GM21825 (cell line): ENCODE results near the gene PRPS2.

ENCODE experiments used
- ATAC-seq: cut with Tn5 transposase; IDR thresholded peaks from one replicate; pipeline ENCODE4 v1.9.1; 2021; ENCODE audit warnings: mild to moderate bottlenecking, moderate library complexity; ENCODE audit not compliant: unreplicated experiment

PRPS2 gene

DNA sequence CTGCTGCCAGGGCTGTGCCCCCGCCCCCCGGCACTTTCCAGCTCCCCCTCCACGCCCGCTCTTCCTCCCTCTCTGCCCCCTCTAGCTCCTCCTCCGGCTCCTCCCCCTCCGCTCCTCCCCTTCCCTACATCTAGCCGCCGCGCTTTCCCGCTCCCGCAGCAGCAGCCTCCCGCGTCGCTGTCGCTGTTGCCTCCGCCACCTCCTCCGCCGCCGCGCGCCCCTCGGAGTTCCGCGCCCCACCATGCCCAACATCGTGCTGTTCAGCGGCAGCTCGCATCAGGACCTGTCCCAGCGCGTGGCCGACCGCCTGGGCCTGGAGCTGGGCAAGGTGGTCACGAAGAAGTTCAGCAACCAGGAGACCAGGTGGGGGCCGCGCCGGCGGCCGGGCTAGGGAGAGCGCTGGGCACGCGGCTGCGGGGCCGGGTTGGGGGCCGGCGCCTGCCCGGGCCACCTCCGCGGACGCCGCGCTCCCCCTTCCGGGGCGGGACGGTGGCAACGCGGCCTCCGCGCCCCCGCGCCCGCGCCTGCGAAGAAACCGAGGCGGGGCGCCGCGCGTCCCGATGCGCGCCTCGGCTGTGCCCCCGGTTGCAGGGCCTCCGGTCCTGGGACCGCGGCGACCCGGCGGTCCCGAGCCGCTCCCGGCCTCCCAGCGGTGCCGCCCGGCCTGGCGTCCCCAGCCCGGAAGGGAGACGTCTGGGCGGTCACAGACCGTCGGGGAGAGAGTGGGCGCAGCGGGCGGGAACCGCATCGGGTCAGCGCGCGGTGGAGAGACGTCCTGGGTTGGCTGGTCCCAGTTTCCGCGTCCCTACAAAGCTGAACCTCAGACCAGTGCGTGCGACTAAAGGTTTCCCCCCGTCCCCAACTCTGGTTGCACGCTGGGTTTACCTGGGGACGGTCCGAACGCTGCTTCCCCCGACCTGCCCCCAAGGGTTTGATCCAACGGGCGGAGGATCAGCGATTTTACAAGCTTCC, at the start of gene PRPS2:
PRPS2 (plus strand) TSS at position 156 of the 972 bp plus-strand sequence; CDS start at position 242, 86 bp downstream.
- ATAC-seq, result peak; percentile 74

DNA sequence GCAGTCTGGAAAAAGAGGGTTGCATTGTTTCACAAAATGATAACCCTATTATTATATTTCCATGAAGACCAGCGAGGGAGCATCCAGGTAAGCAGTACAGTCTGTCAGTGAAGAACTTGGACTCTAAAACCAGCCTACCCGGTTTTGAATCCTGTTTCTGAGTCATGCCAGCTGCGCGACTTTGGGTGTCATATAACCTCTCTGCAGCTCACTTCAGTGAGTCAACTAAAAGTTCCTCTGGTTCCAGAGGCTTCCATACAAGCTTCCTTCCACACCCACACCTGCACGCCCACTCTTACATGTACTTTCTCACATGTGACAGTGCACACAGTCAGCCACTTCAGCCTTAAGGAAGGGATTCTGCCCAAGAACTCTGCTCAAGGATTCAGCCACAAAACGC, 49.8 kb upstream of the PRPS2 start:
- no peak for ATAC-seq

DNA sequence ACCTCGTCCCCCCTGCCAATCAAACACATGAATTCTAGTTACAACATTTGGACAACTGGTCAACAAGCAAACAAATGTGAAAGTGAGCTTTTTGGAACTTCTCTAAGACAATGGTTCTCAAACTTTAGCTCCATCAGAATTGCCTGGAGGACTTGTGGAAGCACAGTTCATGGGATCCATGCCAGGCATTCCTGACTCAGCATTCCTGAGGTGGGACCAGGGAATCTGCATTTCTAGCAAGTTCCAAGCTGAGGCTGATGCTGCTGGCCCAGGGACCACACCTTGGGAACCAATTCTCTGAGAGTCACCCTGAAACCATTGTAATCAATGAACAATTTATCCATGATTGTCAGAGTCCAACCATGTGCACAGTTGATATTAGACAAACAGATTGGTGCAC, 43.8 kb upstream of the PRPS2 start:
- ATAC-seq, result no peak

DNA sequence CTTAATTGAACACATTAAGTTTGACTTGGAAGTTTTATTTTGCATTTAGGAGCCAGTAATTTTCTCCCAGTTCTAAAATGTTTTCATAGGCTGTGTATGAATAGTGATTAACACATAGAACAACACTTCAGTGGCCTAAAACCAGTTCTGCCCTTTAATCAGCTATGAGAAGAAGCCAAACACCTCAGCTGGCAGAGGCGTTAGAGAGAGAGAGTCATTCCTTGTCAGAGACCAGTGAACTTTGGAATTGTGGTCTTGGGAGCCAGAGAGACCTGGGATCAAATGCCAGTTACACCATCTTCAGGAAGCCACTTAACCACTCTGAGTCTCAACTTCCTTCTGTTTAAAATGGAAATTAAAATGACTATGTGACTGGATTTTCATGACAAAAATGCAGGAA, 39.3 kb upstream of the PRPS2 start:
- ATAC-seq, result no peak

DNA sequence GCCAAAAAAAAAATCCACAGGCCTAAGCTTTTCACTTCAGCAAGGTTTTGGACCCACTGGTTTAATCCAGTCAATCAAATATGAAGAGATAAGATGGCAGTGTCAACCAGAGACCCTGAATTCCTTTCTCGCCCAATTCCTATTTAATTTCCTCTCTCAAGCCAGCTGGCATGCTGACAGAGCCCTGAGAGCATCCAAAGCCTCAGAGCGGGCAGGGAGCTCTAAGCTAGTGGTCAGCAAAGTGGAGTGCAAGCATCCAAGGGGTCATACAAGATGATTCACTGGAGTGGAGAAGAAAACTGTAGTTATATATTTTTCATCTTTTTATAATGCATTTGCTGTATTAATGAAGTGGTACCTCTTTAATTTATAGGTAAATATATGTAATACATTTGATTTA, 37.8 kb upstream of the PRPS2 start:
- ATAC-seq, result no peak

DNA sequence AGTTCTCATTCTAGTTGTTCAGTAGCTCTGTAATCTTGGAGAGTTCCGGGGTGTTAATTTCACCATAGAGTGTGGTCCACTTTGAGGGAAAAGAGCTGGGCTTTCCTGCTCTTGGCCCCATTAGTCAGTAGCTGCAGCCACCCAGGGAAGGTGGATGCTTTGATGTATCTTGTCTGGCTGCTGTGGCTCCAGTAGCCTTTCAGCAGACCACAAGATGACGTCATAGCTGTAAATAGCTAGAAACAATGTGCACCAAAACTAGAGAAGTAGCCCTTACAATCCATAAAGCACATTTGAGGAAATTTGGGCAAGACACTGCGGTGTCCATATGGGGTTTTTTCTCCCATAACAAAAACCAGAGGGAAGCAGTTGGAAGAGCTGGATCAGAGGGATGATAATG, 32.9 kb upstream of the PRPS2 start:
- ATAC-seq, result no peak

DNA sequence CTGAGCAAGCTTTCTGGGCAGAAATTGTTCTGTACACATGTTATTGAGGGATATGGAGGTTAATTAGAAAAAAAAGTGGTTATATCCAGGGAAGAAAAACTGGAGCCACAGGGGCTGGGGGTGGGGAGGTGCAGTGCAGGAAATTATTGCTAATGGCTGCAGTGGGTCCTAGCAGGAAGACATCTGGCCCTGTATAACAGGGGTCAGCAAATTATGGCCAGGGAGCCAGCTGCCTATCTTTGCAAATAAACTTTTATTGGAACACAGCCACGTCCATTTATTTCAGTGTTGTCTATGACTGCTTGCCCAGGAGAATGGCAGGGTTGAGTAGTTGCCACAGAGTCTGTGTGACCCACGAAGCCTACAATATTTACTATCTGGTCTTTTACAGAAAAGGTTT, 23.4 kb upstream of the PRPS2 start:
- ATAC-seq, result no peak

DNA sequence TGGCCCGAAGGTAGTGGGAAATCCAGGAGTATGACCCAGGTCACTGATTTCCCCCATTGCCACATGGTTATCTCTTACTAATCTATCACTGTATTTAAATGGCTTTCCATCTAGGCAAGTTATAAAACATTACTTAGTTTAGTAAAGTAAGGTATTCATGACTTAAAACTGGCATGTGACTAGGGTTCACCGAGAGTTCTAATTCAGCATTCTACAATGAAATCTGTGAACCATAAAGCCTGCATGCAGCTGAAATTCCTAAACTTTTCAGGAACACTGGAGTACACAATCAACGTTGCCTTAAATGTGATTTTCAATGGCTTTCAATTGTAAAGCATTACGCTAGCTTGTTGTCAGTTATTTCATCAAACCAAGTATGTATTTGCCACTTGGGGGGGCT, 22.7 kb upstream of the PRPS2 start:
- no peak for ATAC-seq

DNA sequence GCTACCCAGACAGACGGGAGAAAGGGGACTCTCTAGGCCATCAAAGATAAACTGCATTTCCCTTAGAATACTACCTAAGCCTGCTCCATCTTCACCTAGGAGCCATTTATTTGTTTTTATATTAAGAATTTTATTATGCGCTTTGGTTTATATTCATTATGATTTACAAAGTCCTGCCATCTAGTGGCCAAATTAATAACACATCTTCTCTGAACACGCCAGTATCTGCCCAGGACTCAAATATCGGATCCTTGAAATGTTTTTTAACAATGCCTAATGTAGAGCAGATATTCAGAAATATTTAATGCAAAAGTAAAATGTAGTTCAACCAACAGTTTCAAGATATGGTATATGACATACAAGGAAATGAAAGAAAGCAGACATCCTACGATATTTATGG, 20.8 kb upstream of the PRPS2 start:
- no peak for ATAC-seq

DNA sequence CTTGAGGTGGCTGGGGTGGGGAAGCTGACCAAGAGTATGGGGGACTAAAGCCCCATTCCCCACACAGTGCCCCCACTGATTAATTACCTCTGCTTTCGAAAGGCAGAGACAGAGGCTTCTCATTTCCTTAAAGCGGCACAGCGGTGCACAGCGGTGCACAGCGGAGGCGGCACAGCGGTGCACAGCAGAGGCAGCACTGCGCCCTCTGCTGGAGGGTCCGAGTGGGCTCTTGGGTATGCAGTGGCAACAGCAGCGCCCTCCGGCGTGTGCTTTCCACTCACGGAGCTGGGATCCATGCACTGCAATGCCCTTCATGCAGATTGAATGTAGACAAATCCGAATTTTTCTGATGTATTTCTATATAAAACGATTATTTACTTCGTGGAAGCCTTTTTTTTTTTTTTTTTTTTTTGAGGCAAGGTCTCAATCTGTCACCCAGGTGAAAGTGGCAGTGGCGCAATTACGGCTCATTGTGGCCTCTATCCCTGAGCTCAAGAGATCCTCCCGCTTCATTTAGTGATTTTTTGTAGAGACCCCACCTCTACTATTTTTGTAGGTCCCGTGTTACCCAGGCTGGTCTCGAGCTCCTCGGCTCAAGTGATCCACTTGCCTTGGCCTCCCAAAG, 19.7 kb upstream of the PRPS2 start:
- peak; percentile 99 for ATAC-seq

DNA sequence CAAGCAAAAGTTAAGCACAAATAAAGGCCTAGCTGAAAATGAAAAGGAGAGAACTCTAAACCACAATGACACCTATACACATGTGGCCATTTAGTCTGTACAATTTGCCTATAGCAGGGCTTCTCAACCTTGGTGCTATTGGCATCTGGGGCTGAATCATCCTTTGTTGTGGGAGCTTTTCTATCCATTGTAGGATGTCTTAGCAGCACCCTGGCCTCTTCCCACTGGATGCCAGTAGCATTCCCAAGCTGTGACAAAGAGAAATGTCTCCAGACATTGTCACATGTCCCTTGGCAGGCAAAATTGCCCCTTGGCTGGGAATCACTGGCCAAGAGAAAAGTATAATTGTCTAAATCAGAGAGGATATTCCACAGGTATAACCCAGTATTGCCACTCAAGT, 13.5 kb upstream of the PRPS2 start:
- ATAC-seq, result no peak

DNA sequence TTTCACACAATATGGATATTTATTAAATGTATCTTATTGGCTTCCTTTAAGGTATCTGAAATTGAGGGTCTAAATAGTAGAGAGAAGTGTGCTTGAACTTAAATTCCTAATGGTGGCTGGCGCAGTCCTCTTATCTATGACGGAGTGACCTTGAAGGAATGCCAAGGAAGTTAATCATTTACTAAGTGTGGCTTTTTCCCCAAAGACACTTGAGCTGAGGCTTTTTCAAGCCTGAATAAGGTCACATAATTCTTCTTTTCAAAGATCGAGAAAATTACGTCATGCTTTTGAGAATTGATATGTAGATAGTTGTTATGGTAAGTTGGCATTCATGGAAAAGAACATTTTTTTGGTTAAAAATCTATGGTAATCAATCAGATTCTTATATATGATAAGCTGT, 11.7 kb upstream of the PRPS2 start:
- no peak for ATAC-seq

DNA sequence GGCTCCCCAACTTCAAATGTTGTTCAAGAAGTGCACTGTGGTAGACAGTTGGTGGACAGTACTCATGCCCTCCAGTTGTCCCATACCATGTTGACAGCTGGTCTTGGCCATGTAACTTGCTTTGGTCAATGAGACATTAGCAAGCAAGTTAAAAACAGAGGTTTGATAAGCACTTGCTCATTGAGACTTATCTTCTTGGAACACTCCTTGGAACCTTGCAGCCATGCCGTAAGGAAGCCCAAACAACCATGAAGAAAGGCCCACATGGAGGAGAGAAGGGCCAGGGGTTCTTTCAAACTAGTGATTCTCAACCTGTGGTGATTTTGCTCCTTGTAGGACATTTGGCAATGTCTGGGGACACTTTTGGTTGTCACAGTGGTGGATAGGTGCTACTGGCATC, 2.6 kb upstream of the PRPS2 start:
- ATAC-seq, result no peak

DNA sequence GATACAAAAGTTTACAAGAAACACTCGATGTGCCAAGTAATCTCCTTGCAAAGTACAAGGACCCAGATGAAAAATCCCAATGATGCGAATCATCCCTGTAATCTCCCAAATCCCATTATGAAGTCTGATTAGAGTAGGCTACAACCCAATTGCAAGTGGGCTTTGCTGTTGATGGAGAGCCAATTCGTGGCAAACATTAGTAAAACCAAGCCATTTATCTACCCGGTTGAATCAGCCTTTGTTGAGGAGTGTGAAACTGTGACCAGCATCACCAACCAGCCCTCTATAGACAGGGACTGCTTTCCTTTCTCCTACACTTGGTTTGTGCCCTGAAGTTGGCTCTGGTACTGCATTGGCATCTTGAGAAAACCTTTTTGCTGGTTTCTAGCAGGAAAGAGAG, 1.2 kb upstream of the PRPS2 start:
- no peak for ATAC-seq

DNA sequence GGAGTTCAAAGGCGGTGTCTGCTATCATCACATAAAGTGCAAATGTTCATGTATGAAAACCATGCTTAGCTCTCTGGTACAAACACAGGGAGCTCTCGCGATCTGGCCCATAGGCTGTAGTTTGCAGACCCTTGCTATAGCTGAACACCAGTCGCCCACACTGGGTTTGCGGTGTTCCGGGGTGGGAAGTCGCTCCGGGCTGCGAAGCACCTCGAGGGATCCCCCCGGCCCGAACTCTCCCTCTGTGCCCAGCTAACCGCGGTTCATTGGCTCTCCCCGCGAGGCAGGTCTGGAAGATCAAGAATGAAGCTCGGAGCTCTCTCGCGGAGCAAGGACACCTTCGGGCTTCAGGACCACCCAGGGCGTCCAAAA, 341 bp upstream of the PRPS2 start:
- peak; percentile 11 for ATAC-seq

DNA sequence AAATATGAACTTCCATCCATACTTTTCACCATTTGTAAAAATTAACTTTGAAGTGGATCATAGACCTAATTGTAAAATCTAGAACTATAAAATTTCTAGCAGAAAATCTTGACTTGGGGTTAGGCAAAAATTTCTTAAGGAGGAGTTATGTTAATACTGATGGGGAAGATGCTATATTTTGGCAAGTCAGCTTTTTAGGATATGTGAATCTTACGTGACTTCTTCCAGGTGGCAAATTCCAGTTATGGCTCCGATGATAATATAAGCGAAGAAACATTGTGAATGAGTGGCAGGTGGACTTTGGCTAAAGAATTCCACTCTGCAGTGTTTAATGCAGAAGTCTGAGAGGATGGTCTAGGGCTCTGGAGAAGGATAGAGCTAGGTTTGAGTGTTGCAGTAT, 1.5 kb downstream of the PRPS2 start:
- no peak for ATAC-seq

DNA sequence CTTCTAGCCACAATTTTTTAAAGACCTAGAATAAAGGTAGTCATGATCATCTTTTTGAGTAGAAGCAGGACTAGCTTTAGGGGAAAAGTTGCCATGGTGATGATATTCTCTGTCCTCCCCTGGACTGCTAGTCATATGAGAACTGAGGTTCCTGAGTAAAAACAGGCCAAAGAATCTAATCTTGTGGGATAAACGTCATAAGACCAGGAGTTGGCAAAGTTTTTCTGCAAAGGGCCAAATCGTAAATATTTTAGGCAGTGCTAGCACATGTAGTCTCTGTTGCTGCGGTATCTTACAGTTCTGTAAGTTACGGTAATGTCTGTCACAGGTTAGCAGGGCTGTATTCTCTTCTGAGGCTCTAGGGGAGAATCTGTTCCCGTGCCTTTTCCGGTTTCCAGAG, 3.4 kb downstream of the PRPS2 start:
- no peak for ATAC-seq

DNA sequence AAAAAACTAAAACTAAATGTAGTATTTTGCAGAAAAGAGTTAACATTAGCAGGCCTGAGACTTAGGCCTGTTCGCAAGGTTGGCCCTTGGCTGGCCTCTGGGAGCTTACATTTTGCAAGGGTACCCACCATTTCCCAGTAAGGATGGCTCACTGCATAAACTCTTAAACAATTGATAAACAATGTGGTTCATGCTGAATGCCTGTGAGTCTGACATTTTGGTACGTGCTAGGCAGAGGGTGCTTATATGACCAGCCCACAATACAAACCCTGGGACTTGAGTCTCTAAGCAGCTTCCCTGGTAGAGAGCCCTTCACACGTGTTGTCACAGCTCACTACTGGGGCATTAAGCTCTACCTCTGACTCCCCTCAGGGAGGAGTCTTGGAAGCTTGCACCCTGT, 7.4 kb downstream of the PRPS2 start:
- no peak for ATAC-seq

DNA sequence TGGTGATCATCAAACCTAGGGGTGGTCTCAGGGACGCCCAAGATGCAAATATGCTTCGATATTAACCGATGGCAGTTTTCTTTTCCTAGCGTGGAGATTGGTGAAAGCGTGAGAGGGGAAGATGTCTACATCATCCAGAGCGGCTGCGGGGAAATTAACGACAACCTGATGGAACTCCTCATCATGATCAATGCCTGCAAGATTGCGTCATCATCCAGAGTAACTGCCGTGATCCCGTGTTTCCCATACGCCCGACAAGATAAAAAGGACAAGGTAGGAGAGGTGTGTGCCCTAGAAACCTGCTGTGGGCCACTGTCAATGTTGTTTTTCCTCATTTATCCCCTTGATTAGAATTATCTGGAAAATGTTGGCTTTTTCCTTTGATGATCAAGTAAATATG, 7.9 kb downstream of the PRPS2 start:
- ATAC-seq, result no peak

DNA sequence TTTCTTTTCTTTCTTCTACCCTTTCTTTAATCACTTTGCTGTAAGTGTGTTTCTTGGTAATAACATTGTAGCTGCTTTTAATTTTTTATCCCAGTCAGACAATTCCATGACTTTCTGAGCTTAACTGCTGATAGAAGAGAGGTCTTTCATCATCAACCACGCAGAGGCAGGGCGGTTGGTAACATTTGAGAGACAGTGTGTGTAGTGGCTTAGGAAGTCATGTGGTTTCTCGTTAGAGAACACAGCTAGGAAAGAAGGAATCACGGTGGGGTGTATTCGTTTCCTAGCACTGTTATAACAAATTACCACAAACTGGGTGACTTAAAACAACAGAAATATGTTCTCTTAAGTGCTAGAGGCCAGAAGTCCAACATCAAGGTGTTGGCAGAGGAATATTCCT, 11.5 kb downstream of the PRPS2 start:
- ATAC-seq, result no peak

DNA sequence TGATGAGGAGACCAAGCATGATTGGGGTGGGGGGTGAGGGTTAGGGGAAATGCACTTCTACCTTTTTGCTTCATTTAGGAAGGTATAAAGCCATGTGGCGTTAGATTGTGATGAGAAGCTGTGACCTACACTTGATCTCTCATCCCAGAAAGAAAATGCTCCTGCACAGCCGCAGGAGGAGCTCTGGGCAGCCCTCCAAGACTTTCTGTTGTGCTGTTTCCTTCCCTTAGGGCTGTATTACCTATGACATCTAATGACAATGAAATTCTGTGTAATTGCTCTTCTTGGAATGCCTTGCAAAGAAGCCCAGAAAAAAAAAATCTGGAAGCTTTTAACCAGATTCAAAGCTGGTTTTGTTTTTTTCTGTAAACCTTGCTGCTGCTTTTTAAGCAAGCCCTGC, 13.4 kb downstream of the PRPS2 start:
- ATAC-seq, result no peak

DNA sequence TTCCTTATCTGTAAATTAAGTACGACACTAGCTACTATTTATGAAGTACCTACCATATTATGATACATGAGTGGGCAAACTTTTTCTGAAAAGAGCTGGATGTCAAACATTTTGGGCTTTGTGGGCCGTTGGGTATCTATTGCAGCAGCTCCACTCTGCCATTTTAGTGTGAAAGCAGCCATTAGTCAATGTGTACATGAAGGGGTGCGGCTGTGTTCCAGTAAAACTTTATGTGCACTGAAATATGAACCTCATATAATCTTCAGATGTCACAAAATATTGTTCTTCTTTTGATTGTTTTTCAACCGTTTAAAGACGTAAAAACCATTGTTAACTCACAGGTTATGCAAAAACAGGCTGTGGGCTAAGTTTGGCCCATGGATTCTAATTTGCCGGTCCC, 14.1 kb downstream of the PRPS2 start:
- ATAC-seq, result no peak

DNA sequence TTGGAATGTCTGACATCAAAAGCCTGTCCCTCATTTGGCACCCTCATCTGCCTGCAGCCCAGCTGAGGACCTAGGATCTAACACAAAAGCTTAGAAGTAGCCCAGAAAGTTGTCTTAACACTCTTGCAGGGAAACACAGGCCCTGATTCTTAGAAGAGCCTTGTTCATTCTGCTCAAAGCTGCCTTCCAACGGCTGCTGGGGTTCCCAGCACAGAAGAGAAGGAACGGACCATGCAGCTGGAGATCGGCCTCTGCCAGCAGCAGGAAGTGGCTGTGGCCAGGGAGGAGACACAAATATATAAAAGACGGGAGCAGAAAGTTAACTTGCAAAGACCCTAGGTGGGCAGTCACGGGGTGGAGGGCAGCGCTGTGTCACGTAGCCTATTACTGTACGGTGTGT, 20.4 kb downstream of the PRPS2 start:
- ATAC-seq, result no peak
